GM18861 (cell line): ENCODE results near the gene SUSD6.
"Not testable (repeated sequence)": the region's sequence is repeated elsewhere in the genome, so short reads cannot be mapped to it uniquely, and the experiment has no call there.

ENCODE experiments used
- ATAC-seq: cut with Tn5 transposase; IDR thresholded peaks from one replicate; pipeline ENCODE4 v1.9.1; 2021; ENCODE audit not compliant: unreplicated experiment

SUSD6 gene

GRCh38 chr14:69693145-69693544, 81.7 kb downstream of the SUSD6 start:
- ATAC-seq = no peak

- ATAC-seq = no peak
Measured at GRCh38 chr14:69693801-69694729, 82.7 kb downstream of the SUSD6 start.

- ATAC-seq = no peak
Measured at GRCh38 chr14:69694730-69695281, 83.4 kb downstream of the SUSD6 start.

- no peak for ATAC-seq
Measured at GRCh38 chr14:69695322-69696203, 84.2 kb downstream of the SUSD6 start.

- ATAC-seq = no peak
Measured at GRCh38 chr14:69696204-69696527, 84.8 kb downstream of the SUSD6 start.

GRCh38 chr14:69696633-69697557, 85.5 kb downstream of the SUSD6 start:
- no peak for ATAC-seq

- ATAC-seq = no peak
Measured at GRCh38 chr14:69698572-69698971, 87.2 kb downstream of the SUSD6 start.

GRCh38 chr14:69699243-69699642, 87.8 kb downstream of the SUSD6 start:
- ATAC-seq = not testable (repeated sequence)

GRCh38 chr14:69699748-69700303, 88.4 kb downstream of the SUSD6 start:
- no peak for ATAC-seq

GRCh38 chr14:69700575-69700974, 89.2 kb downstream of the SUSD6 start:
- ATAC-seq = no peak

GRCh38 chr14:69701291-69701690, 89.9 kb downstream of the SUSD6 start:
- no peak for ATAC-seq

GRCh38 chr14:69701857-69702256, 90.5 kb downstream of the SUSD6 start:
- ATAC-seq = no peak

- no peak for ATAC-seq
Measured at GRCh38 chr14:69703047-69704039, 91.9 kb downstream of the SUSD6 start.

- no peak for ATAC-seq
Measured at GRCh38 chr14:69704319-69704718, 92.9 kb downstream of the SUSD6 start.

GRCh38 chr14:69705706-69706105, 94.3 kb downstream of the SUSD6 start:
- ATAC-seq = no peak

- no peak for ATAC-seq
Measured at GRCh38 chr14:69708049-69708448, 96.7 kb downstream of the SUSD6 start.

- ATAC-seq = no peak
Measured at GRCh38 chr14:69708586-69709560, 97.5 kb downstream of the SUSD6 start.

- ATAC-seq = no peak
Measured at GRCh38 chr14:69710378-69710777, 99.0 kb downstream of the SUSD6 start.
